Measurements from ENCODE around the gene DNAH2.

The DNAH2 gene

DNA sequence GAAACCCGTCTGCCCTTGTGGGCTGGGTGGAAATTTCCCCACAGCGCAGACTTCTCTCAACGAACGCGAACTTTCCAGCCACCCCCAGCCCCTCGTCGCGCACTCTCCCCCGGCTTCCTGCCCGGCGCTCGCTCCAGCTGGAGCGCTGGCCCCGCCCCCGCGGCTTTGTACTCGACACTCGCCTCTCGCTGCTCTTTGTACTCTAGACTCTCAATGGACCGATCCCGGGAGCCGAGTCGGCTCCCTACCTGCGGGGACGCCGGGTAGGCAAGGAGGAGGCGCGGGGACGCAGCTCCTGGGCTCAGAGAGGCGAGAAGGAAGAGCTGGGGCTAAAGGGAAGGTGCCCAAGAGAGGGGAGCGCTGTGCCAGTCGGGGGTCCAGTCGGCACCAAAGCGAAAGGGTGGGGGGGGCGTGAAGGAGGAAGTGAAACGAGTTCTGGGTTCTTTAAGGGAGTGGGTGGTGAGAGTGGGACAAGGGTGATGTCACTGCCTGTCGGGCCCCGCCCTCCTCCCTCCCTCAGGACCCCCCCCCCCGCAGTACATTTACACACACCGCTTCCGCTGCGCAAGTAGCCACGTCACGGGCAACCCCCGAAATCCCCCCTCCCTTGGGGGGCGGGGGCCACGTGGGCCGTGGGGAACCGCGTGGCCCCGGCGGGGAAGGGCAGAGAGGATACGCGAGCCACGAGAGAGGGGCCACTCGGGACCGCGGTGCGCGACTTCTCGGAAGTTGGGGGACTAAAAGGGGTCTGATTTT lies 126.2 kb downstream of the DNAH2 start (continued):
- TF ChIP-seq ZNF398 (tag by site-specific recombination; IDR thresholded peaks at IDR 0.05) (peak; percentile 92), ZBTB8A (tag by site-specific recombination; IDR thresholded peaks at IDR 0.05) (0 out of 2 replicates have a peak, but pooled peaks have one; percentile 30), ZBTB20 (tag by site-specific recombination; IDR thresholded peaks at IDR 0.05) (peak; percentile 40; the same call in 1 of the 2 replicates), MEIS1 (CRISPR knock-in tag; IDR thresholded peaks at IDR 0.05; ENCODE audit: borderline replicate concordance) (no peak), ZNF555 (tag by site-specific recombination; conservative IDR thresholded peaks at IDR 0.05) (no peak), ZNF561 (tag by site-specific recombination; IDR thresholded peaks at IDR 0.05; ENCODE audit: borderline replicate concordance) (no peak), ZNF521 (tag by site-specific recombination; IDR thresholded peaks at IDR 0.05) (no peak), ZNF623 (tag by site-specific recombination; IDR thresholded peaks at IDR 0.05) (no peak), ZNF626 (tag by site-specific recombination; IDR thresholded peaks at IDR 0.05) (no peak), WT1 (tag by site-specific recombination; IDR thresholded peaks at IDR 0.05) (no peak; the same call in none of the 2 replicates), SP7 (tag by site-specific recombination; IDR thresholded peaks at IDR 0.05) (peak; percentile 43; the same call in 1 of the 2 replicates), ZNF302 (tag by site-specific recombination; IDR thresholded peaks at IDR 0.05; ENCODE audit: low read depth) (no peak), ZNF488 (tag by site-specific recombination; IDR thresholded peaks at IDR 0.05) (no peak)
- TF ChIP-seq, protein P1, sequence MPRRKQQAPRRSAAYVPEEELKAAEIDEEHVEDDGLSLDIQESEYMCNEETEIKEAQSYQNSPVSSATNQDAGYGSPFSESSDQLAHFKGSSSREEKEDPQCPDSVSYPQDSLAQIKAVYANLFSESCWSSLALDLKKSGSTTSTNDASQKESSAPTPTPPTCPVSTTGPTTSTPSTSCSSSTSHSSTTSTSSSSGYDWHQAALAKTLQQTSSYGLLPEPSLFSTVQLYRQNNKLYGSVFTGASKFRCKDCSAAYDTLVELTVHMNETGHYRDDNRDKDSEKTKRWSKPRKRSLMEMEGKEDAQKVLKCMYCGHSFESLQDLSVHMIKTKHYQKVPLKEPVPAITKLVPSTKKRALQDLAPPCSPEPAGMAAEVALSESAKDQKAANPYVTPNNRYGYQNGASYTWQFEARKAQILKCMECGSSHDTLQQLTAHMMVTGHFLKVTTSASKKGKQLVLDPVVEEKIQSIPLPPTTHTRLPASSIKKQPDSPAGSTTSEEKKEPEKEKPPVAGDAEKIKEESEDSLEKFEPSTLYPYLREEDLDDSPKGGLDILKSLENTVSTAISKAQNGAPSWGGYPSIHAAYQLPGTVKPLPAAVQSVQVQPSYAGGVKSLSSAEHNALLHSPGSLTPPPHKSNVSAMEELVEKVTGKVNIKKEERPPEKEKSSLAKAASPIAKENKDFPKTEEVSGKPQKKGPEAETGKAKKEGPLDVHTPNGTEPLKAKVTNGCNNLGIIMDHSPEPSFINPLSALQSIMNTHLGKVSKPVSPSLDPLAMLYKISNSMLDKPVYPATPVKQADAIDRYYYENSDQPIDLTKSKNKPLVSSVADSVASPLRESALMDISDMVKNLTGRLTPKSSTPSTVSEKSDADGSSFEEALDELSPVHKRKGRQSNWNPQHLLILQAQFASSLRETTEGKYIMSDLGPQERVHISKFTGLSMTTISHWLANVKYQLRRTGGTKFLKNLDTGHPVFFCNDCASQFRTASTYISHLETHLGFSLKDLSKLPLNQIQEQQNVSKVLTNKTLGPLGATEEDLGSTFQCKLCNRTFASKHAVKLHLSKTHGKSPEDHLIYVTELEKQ (tag by site-specific recombination; IDR thresholded peaks at IDR 0.05; ENCODE audit: borderline replicate concordance): no peak
- TF ChIP-seq, protein P2, sequence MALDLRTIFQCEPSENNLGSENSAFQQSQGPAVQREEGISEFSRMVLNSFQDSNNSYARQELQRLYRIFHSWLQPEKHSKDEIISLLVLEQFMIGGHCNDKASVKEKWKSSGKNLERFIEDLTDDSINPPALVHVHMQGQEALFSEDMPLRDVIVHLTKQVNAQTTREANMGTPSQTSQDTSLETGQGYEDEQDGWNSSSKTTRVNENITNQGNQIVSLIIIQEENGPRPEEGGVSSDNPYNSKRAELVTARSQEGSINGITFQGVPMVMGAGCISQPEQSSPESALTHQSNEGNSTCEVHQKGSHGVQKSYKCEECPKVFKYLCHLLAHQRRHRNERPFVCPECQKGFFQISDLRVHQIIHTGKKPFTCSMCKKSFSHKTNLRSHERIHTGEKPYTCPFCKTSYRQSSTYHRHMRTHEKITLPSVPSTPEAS (tag by site-specific recombination; IDR thresholded peaks at IDR 0.05): no peak
- TF ChIP-seq, protein P3, sequence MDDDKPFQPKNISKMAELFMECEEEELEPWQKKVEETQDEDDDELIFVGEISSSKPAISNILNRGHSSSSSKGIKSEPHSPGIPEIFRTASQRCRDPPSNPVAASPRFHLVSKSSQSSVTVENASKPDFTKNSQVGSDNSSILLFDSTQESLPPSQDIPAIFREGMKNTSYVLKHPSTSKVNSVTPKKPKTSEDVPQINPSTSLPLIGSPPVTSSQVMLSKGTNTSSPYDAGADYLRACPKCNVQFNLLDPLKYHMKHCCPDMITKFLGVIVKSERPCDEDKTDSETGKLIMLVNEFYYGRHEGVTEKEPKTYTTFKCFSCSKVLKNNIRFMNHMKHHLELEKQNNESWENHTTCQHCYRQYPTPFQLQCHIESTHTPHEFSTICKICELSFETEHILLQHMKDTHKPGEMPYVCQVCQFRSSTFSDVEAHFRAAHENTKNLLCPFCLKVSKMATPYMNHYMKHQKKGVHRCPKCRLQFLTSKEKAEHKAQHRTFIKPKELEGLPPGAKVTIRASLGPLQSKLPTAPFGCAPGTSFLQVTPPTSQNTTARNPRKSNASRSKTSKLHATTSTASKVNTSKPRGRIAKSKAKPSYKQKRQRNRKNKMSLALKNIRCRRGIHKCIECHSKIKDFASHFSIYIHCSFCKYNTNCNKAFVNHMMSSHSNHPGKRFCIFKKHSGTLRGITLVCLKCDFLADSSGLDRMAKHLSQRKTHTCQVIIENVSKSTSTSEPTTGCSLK (tag by site-specific recombination; IDR thresholded peaks at IDR 0.05): no peak
- TF ChIP-seq, protein P4, sequence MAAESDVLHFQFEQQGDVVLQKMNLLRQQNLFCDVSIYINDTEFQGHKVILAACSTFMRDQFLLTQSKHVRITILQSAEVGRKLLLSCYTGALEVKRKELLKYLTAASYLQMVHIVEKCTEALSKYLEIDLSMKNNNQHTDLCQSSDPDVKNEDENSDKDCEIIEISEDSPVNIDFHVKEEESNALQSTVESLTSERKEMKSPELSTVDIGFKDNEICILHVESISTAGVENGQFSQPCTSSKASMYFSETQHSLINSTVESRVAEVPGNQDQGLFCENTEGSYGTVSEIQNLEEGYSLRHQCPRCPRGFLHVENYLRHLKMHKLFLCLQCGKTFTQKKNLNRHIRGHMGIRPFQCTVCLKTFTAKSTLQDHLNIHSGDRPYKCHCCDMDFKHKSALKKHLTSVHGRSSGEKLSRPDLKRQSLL (tag by site-specific recombination; IDR thresholded peaks at IDR 0.05): peak; percentile 49; the same call in 1 of the 2 replicates
- TF ChIP-seq, protein P5, sequence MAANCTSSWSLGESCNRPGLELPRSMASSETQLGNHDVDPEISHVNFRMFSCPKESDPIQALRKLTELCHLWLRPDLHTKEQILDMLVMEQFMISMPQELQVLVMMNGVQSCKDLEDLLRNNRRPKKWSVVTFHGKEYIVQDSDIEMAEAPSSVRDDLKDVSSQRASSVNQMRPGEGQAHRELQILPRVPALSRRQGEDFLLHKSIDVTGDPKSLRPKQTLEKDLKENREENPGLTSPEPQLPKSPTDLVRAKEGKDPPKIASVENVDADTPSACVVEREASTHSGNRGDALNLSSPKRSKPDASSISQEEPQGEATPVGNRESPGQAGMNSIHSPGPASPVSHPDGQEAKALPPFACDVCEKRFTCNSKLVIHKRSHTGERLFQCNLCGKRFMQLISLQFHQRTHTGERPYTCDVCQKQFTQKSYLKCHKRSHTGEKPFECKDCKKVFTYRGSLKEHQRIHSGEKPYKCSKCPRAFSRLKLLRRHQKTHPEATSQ (tag by site-specific recombination; IDR thresholded peaks at IDR 0.05): no peak
- TF ChIP-seq, protein P6, sequence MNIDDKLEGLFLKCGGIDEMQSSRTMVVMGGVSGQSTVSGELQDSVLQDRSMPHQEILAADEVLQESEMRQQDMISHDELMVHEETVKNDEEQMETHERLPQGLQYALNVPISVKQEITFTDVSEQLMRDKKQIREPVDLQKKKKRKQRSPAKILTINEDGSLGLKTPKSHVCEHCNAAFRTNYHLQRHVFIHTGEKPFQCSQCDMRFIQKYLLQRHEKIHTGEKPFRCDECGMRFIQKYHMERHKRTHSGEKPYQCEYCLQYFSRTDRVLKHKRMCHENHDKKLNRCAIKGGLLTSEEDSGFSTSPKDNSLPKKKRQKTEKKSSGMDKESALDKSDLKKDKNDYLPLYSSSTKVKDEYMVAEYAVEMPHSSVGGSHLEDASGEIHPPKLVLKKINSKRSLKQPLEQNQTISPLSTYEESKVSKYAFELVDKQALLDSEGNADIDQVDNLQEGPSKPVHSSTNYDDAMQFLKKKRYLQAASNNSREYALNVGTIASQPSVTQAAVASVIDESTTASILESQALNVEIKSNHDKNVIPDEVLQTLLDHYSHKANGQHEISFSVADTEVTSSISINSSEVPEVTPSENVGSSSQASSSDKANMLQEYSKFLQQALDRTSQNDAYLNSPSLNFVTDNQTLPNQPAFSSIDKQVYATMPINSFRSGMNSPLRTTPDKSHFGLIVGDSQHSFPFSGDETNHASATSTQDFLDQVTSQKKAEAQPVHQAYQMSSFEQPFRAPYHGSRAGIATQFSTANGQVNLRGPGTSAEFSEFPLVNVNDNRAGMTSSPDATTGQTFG (tag by site-specific recombination; IDR thresholded peaks at IDR 0.05; ENCODE audit: borderline replicate concordance): no peak
- TF ChIP-seq, protein P7, sequence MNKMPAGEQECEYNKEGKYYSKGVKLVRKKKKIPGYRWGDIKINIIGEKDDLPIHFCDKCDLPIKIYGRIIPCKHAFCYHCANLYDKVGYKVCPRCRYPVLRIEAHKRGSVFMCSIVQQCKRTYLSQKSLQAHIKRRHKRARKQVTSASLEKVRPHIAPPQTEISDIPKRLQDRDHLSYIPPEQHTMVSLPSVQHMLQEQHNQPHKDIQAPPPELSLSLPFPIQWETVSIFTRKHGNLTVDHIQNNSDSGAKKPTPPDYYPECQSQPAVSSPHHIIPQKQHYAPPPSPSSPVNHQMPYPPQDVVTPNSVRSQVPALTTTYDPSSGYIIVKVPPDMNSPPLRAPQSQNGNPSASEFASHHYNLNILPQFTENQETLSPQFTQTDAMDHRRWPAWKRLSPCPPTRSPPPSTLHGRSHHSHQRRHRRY (tag by site-specific recombination; IDR thresholded peaks at IDR 0.05): no peak

All from HEK293 (cell line).